T-helper 2 cell treated with Interferon-gamma antibody and Interleukin-4, amounts not matched to agents 5 μg/mL and 100 μg/mL, for 36 hours (primary cell): ENCODE results near the gene CARD8.
"Not testable (repeated sequence)": the region's sequence is repeated elsewhere in the genome, so short reads cannot be mapped to it uniquely, and the experiment has no call there.

Experiments used
- DNase-seq: peaks from one replicate; pipeline ENCODE4 v3.0.0; 2021; ENCODE audit warnings: low spot score
- H3K27ac Mint-ChIP-seq: one replicate; pipeline ENCODE4 v1.8.0; 2021; ENCODE audit warnings: mild to moderate bottlenecking, mixed read lengths
- H3K27me3 Mint-ChIP-seq: one replicate; pipeline ENCODE4 v1.8.0; 2021; ENCODE audit warnings: low read depth, mixed read lengths
- H3K36me3 Mint-ChIP-seq: one replicate; pipeline ENCODE4 v1.8.0; 2021; ENCODE audit warnings: low read depth, mixed read lengths
- H3K4me1 Mint-ChIP-seq: one replicate; pipeline ENCODE4 v1.8.0; 2021; ENCODE audit warnings: low read depth, mixed read lengths
- H3K4me3 Mint-ChIP-seq: one replicate; pipeline ENCODE4 v1.8.0; 2022; ENCODE audit warnings: mild to moderate bottlenecking, moderate library complexity, mixed read lengths
- H3K9me3 Mint-ChIP-seq: one replicate; pipeline ENCODE4 v1.8.0; 2021; ENCODE audit warnings: mixed read lengths

CARD8 gene

GRCh38 chr19:48255376-48256303 is at the start of gene CARD8:
Gene CARD8 (minus strand): TSS chr19:48255912. CDS start chr19:48241020, 14,892 bp downstream.
- H3K27ac Mint-ChIP-seq, result peak within 1 kb of the TSS; percentile 100
- peaks cover 44% of the 10 kb centered on the region for H3K36me3 Mint-ChIP-seq
- peaks cover 54% of the 10 kb centered on the region for H3K4me1 Mint-ChIP-seq
- peak within 1 kb of the TSS; percentile 98 for H3K4me3 Mint-ChIP-seq
- no peaks in the 10 kb centered on the region for H3K27me3 Mint-ChIP-seq
- H3K9me3 Mint-ChIP-seq, result no peaks in the 10 kb centered on the region
- peak; percentile 82 for DNase-seq

GRCh38 chr19:48303866-48304265 is 48.2 kb upstream of the CARD8 start:
- Mint-ChIP-seq H3K27ac (no peak overlapping the region), H3K4me3 (no peak overlapping the region), H3K27me3 (peaks cover 6% of the 10 kb centered on the region), H3K4me1 (no peaks in the 10 kb centered on the region), H3K36me3 (no peaks in the 10 kb centered on the region), H3K9me3 (no peaks in the 10 kb centered on the region)
- no peak for DNase-seq

- Mint-ChIP-seq H3K4me1 (no peaks in the 10 kb centered on the region), H3K27me3 (peaks cover 6% of the 10 kb centered on the region), H3K27ac (no peak overlapping the region), H3K36me3 (no peaks in the 10 kb centered on the region), H3K4me3 (no peak overlapping the region), H3K9me3 (no peaks in the 10 kb centered on the region)
- DNase-seq, result no peak
Measured at GRCh38 chr19:48303367-48303766, 47.7 kb upstream of the CARD8 start.

GRCh38 chr19:48302600-48302959 is 46.9 kb upstream of the CARD8 start:
- H3K4me3 Mint-ChIP-seq, result no peak overlapping the region
- no peak for DNase-seq
- H3K36me3 Mint-ChIP-seq, result no peaks in the 10 kb centered on the region
- H3K27ac Mint-ChIP-seq, result no peak overlapping the region
- peaks cover 3% of the 10 kb centered on the region for H3K27me3 Mint-ChIP-seq
- no peaks in the 10 kb centered on the region for H3K9me3 Mint-ChIP-seq
- H3K4me1 Mint-ChIP-seq, result no peaks in the 10 kb centered on the region

GRCh38 chr19:48301886-48302599 is 46.3 kb upstream of the CARD8 start:
- Mint-ChIP-seq H3K4me3 (no peak overlapping the region), H3K36me3 (no peaks in the 10 kb centered on the region), H3K27ac (no peak overlapping the region), H3K27me3 (peaks cover 3% of the 10 kb centered on the region), H3K9me3 (no peaks in the 10 kb centered on the region), H3K4me1 (no peaks in the 10 kb centered on the region)
- DNase-seq, result no peak

- Mint-ChIP-seq H3K4me3 (no peak overlapping the region), H3K9me3 (no peaks in the 10 kb centered on the region), H3K4me1 (no peaks in the 10 kb centered on the region), H3K27ac (no peak overlapping the region), H3K36me3 (no peaks in the 10 kb centered on the region), H3K27me3 (no peaks in the 10 kb centered on the region)
- no peak for DNase-seq
Measured at GRCh38 chr19:48297975-48298374, 42.3 kb upstream of the CARD8 start.

- H3K9me3 Mint-ChIP-seq, result no peaks in the 10 kb centered on the region
- no peak overlapping the region for H3K27ac Mint-ChIP-seq
- H3K4me1 Mint-ChIP-seq, result no peaks in the 10 kb centered on the region
- DNase-seq, result no peak
- no peaks in the 10 kb centered on the region for H3K36me3 Mint-ChIP-seq
- H3K27me3 Mint-ChIP-seq, result no peaks in the 10 kb centered on the region
- no peak overlapping the region for H3K4me3 Mint-ChIP-seq
Measured at GRCh38 chr19:48296963-48297734, 41.4 kb upstream of the CARD8 start.

GRCh38 chr19:48295458-48295857 is 39.7 kb upstream of the CARD8 start:
- Mint-ChIP-seq H3K27ac (no peak overlapping the region), H3K36me3 (no peaks in the 10 kb centered on the region), H3K27me3 (no peaks in the 10 kb centered on the region), H3K4me3 (no peak overlapping the region), H3K4me1 (peaks cover 6% of the 10 kb centered on the region), H3K9me3 (no peaks in the 10 kb centered on the region)
- DNase-seq, result no peak

- Mint-ChIP-seq H3K4me3 (no peak overlapping the region), H3K9me3 (no peaks in the 10 kb centered on the region), H3K4me1 (peaks cover 6% of the 10 kb centered on the region), H3K27ac (peak overlapping the region; percentile 5), H3K36me3 (no peaks in the 10 kb centered on the region), H3K27me3 (no peaks in the 10 kb centered on the region)
- DNase-seq, result no peak
Measured at GRCh38 chr19:48292798-48293197, 37.1 kb upstream of the CARD8 start.

GRCh38 chr19:48291489-48291815 is 35.7 kb upstream of the CARD8 start:
- not testable (repeated sequence) for H3K27ac Mint-ChIP-seq, H3K4me1 Mint-ChIP-seq, H3K36me3 Mint-ChIP-seq, DNase-seq, H3K9me3 Mint-ChIP-seq, H3K27me3 Mint-ChIP-seq
- peak overlapping the region; percentile 84 for H3K4me3 Mint-ChIP-seq

- Mint-ChIP-seq H3K27me3 (no peaks in the 10 kb centered on the region), H3K27ac (no peak overlapping the region), H3K4me1 (peaks cover 6% of the 10 kb centered on the region), H3K4me3 (peak overlapping the region; percentile 84), H3K9me3 (no peaks in the 10 kb centered on the region), H3K36me3 (no peaks in the 10 kb centered on the region)
- peak; percentile 58 for DNase-seq
Measured at GRCh38 chr19:48290771-48291488, 35.2 kb upstream of the CARD8 start.

- no peak for DNase-seq
- H3K4me3 Mint-ChIP-seq, result no peak overlapping the region
- H3K9me3 Mint-ChIP-seq, result no peaks in the 10 kb centered on the region
- no peak overlapping the region for H3K27ac Mint-ChIP-seq
- peaks cover 6% of the 10 kb centered on the region for H3K4me1 Mint-ChIP-seq
- H3K36me3 Mint-ChIP-seq, result no peaks in the 10 kb centered on the region
- no peaks in the 10 kb centered on the region for H3K27me3 Mint-ChIP-seq
Measured at GRCh38 chr19:48290401-48290770, 34.7 kb upstream of the CARD8 start.

GRCh38 chr19:48287748-48288147 is 32.0 kb upstream of the CARD8 start:
- H3K27ac Mint-ChIP-seq, result no peak overlapping the region
- DNase-seq, result no peak
- no peaks in the 10 kb centered on the region for H3K27me3 Mint-ChIP-seq
- no peak overlapping the region for H3K4me3 Mint-ChIP-seq
- peaks cover 9% of the 10 kb centered on the region for H3K9me3 Mint-ChIP-seq
- peaks cover 6% of the 10 kb centered on the region for H3K4me1 Mint-ChIP-seq
- H3K36me3 Mint-ChIP-seq, result no peaks in the 10 kb centered on the region
